Endometrial microvascular endothelial cells (primary cell): ENCODE results near the gene DIAPH2. TPM values are rescaled to one million over a fixed set of nuclear protein-coding genes. Genes with fewer than 3 reads are reported as not detected.

Experiments used
- in situ Hi-C: cut with HindIII; loops from 2 replicates; pipeline ENCODE4 v1.10.0; 2017; ENCODE audit warnings: low sequenced_read_pairs, low pct_unique_long_range_greater_than_20kb; ENCODE audit errors: inconsistent ontology term
- total RNA-seq: library from RNA; depleted of rRNA; stranded (reverse); fragments of >200 nt; gene quantifications from one replicate; pipeline ENCODE4 v1.2.3, GENCODE V29; 2015; ENCODE audit errors: inconsistent ontology term

DIAPH2 gene
- total RNA-seq, 1 donor from 2014 or later, result 13.3 TPM

DNA sequence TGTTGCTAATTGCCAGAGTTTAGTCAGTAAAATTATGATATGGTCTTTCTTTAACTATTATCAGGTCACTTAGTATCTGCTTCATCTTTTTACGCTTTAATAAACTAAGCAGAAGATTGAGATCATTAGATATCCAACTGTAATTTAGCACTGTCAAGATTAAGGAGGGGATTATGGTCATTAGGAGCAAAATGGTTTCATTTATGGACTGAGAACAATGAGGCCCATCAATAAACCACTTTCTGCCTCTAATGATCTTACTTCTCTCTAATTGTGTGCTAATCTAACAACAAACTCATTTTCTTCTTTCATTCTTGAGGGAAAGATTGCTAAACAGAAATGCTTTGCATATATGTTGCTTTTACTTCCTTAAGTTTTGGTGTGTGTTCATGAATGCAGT lies 539.5 kb downstream of the DIAPH2 start:
- in situ Hi-C loops, result no loop called here

DNA sequence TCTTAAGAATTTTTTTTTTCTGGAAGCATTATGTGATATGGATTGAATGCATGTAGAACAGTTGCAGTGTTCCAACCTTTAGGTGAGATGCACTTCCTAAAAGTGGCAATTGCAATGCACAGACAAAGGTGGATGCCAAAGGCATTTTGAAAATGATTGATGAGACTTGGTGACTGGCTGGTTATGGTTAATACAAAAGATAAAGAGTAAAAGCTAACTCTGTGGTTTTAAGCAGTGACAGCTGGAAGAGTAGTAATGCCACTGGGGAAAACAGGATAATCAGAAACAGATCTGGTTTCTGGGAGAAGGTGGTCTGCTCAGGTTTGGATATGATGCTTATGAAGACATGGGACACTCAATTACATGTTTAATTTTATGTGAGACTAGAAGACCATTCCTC lies 544.7 kb downstream of the DIAPH2 start:
- in situ Hi-C loops, result no loop called here

DNA sequence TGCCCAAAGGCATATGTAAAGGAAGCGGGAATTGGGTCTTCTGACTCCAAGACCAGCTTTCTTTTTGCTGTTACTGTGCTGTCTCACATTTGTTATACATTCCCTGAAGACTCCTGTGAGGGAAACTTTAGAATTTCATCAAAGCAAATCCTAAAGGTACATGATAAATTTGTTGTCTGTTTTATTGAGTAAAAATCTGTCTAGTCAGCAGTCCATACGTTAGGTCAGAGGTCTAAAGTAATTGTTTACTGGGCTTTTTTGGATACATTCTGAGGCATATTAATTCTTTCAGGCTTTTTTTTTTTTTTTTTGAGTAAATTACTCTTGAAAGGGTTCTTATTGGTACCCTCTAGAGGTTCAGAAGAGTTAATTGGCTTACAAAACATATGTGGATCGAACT lies 546.3 kb downstream of the DIAPH2 start:
- in situ Hi-C loops, result no loop called here

DNA sequence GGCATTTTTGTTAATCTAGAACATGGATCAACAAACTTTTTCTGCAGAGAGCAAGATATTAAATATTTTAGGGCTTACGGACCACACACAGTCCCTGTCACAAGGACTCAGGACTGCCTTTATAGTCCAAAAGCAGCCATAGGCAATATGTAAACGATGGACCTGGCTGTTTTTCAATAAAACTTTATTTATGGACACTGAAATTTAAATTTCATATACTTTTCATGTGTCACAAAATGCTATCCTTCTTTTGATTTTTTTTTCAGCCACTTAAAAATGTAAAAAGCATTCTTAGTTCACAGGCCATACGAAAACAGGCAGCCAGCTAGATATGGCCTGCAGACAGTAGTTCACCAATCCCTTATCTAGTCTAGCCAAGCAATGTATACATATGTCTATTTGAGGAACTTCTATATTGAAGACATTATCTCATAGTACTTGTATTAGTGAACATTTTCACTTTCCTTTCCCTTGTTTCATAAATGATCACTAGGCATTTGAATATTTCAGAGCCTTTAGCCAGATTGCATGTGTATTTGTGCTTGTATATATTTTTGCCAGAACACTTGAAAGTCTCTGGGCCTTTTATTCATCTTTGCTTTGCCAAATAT lies 549.9 kb downstream of the DIAPH2 start:
- in situ Hi-C loops, result no loop called here

DNA sequence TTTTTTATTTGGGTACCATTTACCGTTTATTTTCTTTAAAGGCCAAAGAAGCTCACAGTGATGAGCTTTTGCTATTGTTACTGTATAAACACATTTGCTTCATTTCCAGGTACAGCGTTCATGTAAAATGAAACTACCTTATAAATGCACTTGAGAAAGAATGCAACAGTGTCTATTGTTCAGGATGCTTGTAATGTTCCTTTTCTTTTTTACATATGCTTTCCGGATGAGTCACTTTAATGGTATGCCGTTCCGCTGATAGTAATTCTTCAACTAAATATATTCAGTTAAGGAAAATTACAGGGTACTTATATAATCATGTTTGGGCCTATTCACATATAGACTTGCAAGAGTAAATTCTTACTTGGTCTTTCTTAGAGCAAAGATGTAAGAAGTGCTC lies 554.0 kb downstream of the DIAPH2 start:
- in situ Hi-C loops, result no loop called here

DNA sequence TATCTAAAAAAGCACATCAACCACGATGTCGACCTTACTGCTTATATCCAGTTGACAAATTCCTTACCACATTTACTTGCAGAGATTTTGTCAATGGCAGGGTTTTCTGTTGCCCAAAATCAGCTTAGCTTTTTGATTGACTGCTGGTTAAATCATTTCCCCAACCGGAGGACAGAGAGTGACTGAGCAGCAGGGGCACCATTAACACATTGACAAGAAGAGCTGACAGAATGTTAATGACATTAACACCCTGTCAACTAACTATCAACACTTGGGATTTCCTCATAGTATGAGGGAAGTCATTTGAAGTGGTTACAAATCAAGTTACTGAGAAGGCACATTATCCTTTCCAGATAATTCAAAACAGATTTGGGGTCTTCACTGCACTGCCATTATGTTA lies 567.5 kb downstream of the DIAPH2 start:
- in situ Hi-C loops, result no loop called here

DNA sequence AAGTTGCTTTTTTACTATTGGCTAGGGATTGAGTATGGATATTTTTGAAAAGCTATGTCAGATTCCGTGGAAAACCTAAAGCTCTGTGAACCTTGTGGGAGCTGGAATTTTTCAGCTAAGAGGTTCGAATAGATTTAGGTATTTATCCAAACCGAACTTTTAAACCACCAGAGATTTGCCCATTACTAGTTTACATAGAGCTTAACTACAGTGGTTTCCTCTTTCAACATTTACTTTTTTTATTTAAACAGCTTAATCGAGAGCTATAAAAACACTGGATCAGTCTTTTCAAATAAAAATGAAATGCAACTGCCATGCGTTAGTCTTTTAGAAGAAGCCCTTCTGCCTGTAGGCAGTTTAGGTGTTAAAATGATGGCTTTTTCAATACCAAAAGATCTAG lies 576.0 kb downstream of the DIAPH2 start:
- in situ Hi-C loops, result no loop called here

DNA sequence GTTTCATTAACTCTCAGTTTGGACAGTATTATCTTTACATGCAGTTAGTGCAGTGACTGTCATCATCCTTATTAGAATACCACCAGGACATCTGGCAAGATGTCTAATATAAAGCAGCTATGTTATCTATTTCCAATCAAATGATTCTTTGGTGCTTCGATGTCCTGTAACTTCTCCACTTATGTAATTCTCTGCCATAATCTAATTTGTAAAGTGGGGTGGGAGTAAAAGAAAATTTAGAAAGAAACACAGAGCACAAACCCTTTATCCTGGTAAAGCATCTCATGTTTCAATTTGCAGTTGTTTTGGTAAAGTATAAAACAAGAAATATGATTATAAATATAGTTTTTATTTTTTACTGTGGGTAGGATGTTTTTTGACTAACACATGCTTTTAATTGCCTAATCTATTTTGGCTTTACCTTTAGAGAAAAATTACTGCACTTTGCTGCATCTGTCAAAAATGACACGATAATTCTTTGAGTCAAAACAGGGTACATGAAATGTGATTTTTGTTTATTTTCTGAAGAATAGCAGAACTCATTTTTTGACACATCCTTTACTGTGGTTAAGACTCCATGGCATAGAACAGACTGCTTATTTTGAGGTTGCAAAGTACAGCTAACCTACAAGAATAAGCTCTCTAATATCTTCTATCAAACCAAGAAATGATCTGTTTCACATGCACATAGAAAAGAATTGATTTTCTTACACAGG lies 581.9 kb downstream of the DIAPH2 start:
- in situ Hi-C loops, result no loop called here

DNA sequence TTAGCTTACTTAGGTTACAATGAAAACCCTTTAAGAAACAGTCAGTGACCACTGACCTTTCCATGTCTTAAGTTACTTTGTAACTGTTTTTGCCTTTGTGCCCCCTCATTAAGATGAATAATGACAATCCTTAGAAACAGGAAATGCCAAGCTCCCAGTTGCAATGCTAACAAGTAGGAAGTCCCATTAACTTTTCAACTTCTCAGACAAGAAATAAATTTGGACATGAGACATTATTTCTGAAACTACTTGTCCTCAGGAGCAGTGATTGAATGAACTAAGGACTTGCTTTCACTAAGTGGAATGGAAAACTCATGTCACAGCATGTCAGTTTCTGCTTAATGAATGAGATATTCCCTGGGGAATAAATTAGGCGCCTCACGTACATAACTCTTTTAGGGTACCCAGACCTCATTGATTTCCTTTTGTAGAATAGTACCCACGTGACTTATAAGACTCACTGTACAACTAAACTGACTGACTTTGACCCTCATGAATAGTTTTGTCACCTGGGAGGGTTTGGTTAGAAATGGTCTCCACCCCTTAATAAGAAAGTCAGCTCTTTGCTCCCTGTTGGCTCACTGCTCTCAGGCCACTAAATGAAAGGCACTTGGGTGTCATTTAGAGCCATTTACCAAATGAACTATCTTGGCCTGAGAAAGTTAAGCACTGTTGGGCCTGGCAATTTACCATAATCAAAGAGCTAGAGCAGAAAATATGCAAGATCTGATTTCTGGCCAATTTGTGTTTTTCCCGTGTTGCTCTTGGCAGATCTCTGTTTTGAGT lies 582.9 kb downstream of the DIAPH2 start:
- in situ Hi-C loops, result no loop called here

DNA sequence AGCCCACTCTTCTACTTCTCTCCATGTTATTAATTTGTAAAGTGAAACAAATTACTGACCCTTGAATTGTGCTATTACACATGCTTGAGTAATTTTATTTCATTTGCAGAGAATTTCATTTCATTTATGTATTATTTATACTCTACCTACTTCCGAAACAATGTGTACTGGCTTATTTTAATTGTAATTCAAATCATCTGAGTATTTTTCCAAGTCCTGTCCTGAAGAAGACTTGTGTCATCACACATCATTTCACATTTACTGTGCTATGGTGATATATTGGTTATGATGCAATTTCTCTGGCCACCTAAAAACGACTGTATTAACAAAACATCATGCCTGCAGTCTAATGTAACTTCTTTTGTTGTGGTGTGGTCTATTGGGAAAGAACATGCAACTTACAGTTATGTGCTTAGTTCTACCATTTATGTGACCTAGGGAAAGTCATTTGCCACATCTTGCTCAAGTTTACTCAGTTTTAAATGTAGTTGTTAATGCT lies 583.6 kb downstream of the DIAPH2 start:
- in situ Hi-C loops, result no loop called here

DNA sequence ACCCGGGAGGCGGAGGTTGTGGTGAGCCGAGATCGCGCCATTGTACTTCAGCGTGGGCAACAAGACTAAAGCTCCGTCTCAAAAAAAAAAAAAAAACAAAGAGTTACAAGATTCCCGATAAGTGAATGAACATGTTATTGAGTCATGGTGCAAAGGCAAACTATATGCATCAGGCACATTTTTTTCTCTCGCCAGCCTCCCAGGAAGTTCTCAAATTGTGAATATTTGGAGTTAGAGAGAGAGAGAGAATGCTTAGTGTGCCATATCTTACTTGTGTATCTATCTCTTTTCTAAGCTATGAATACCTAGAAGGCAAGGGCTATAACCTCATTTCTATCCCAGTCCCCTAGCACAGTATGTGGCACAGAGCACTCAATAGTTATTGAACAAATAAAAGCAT lies 599.9 kb downstream of the DIAPH2 start:
- in situ Hi-C loops, result no loop called here

DNA sequence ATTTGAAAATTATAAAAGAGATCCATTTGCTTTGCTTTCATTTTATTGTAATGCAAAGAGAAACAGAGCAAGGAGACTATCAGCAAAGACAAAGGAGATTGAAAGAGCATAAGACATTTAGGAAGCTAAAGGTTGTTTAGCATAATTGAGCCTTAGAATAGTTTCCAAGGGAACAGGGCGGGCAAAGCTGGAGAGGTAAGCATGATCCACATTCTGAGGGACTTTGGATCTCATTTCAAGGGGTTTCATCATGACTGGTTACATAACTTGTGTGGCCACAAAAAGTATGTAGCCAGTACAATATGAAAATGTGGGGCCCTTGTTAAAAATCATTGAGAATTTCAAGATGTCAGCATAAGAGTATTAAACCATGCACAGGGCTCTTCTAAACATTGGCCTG lies 605.6 kb downstream of the DIAPH2 start:
- in situ Hi-C loops, result no loop called here

DNA sequence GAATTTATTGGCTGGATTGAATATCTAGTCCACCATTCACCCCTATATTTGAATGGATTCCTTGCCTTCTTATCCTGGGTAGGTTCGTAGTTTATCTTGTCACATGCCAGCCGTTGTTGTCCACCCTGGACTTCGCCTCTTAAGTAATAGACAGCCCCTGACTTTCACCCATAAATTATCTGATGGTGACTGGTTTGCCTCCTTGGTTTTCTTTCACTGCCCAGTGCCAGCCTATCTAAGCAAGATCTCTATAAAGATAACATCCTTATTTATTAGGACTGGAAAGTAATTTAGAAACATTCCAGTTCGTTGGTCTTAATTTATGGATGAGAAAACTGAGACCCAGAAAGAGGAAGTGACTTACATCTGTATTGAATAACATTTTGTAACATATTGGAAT lies 609.4 kb downstream of the DIAPH2 start:
- in situ Hi-C loops, result no loop called here

DNA sequence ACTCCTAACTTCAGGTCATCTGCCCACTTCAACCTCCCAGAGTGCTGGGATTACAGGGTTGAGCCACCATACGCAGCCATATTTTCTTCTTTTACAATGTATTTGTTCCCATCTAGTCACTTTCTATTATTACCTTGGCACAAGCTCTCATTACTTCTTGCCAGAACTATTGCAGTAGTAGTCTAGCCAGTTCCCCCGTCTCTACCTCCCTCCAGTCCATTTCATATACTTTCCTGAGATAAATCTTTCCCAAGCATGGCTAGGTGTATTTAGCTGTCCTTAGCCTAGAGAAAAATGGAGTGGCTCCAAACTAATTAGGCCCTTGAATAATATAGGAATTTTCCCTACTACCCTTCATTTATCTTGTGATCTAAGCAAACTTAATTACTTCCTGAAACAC lies 611.3 kb downstream of the DIAPH2 start:
- in situ Hi-C loops, result no loop called here

DNA sequence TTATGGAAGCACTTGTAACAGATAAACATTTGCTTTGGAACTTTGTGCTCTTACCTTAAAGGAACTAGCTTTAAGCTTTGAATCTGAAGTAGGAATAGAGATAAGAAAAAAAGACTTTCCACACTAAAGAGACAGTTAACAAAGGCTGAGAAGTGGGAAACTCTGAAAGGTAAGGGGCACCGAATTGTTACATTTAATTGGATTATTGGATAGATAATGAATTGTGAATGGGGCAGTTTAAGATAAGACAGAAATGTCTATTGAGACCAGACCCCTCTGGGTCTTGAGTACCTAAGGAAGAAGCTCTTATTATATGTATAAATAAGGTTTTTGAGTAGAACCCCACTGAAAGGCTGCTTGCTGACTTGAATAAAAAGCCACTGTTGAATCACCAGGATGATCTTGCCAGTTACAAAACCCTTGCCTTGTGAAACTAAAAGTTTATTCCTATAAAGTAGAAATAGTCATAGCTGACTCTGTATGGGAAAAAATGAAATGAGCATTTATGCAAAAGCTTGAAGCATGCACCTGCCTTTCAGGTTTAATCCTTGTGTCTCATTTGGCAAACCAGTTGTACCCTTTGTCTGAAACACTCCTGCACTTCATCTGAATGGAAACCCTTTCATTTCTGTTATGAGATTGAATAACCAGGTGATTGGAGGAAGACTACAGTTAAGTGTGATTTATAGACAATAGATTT lies 622.3 kb downstream of the DIAPH2 start:
- in situ Hi-C loops, result no loop called here

DNA sequence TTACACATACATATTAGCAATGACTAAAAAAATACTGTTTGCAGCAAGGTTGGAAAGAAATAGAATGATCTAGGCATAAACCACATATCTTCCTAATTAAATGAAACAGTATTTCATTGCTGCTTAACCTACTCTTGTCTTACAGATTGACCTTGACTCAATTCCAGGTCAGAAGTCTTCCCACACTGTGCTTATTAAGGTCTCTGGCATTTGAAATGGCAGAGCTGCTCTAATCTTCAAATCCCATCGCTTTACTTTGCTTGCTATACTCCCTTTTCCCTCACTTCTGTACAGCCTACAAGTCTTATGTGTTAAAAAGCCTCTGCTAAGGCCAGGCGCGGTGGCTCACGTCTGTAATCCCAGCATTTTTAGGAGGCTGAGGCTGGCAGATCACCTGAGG lies 623.5 kb downstream of the DIAPH2 start:
- in situ Hi-C loops, result no loop called here

DNA sequence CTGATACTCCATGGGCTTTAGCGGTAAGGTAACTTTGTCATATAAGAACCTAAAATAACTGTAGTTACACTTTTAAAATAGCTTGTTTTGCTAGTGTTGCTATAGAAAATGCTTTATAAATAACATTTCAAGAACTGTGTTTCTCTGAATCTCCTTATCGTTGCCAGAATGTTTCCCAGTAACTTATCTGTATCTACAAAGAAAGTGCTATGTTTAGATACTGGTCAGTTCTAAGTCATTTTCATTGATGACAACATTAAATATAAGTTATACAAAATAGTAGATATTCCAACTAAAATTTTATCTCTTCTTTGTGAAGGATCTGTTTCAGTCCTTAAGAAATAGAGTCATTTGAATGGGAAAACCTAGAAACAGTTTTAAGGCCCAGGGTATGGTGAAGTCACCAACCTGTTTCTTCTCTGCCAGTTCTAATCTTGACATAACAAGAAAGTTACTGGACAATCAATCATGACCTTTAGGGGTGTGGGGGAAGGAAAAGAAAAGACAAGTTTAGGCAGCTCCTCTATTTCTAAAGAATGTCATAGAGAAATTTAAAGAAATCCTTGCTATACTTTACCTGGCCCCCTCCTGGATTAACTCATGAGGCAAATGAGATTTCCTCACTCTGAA lies 625.0 kb downstream of the DIAPH2 start:
- in situ Hi-C loops, result no loop called here

DNA sequence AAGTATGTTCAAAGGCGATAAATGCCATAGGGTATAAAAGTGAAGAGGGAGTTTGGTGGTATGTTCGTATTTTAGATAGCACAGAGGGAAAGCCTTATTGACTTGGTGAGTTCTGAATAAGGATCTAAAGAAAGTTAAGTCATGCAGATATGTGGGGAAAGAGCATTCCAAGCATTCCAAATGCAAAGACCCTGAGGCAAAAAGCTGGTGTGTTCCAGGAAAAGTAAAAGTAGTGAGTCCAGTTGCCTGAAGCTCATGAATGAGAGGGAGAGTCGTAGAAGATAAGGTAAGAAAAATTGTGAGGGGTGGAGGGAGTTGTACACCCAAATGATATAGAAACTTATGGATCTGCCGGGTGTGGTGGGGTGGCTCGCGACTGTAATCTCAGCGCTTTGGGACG lies 625.7 kb downstream of the DIAPH2 start:
- in situ Hi-C loops, result no loop called here
